Upper lobe of left lung (tissue), 6 donors: ENCODE data around the gene CALM3. TPM values are rescaled to one million over a fixed set of nuclear protein-coding genes. Genes with fewer than 3 reads are reported as not detected.

Source experiments
- ATAC-seq, 2 donors: fragments of 200-7000 bp; cut with Tn5 transposase; one replicate each; pipeline ENCODE4 v1.9.1; 2022; ENCODE audit warnings: mild to moderate bottlenecking in 2 of 2, moderate library complexity in 2 of 2; ENCODE audit not compliant: low FRiP score in 2 of 2
- DNase-seq, 2 donors: peaks; one replicate each; pipeline ENCODE4 v3.0.0-alpha.2; 2019 to 2020
- H3K27ac ChIP-seq, 4 donors: fragments of 200-600 bp; sonication (generic); one replicate each; pipeline ENCODE4 v1.5.1; 2016 to 2019
- H3K27me3 ChIP-seq, 4 donors: fragments of 200-600 bp; sonication (generic); one replicate each; pipeline ENCODE4 v1.5.1; 2017 to 2019
- H3K36me3 ChIP-seq, 4 donors: fragments of 200-600 bp; sonication (generic); one replicate each; pipeline ENCODE4 v1.5.1; 2016 to 2019
- H3K4me1 ChIP-seq, 4 donors: fragments of 200-600 bp; sonication (generic); one replicate each; pipeline ENCODE4 v1.5.1; 2018 to 2019
- H3K4me3 ChIP-seq, 4 donors: fragments of 200-600 bp; sonication (generic); one replicate each; pipeline ENCODE4 v1.5.1; 2017 to 2019; ENCODE audit warnings: mild to moderate bottlenecking in 2 of 4, moderate library complexity in 1 of 4
- H3K9me3 ChIP-seq, 4 donors: fragments of 200-600 bp; sonication (generic); one replicate each; pipeline ENCODE4 v1.5.1; 2018 to 2019
- EP300 ChIP-seq, 4 donors: sonication (generic); formaldehyde crosslinking; IDR thresholded peaks; one replicate each; pipeline ENCODE4 v1.5.1; 2017; ENCODE audit warnings: antibody characterized with exemption in 4 of 4, control low read depth in 2 of 4
- POLR2A ChIP-seq, 4 donors: fragments of 450-650 bp; IDR thresholded peaks; one replicate each; pipeline ENCODE4 v1.5.1; 2016 to 2017; ENCODE audit warnings: antibody characterized with exemption in 4 of 4, mild to moderate bottlenecking in 2 of 4
- POLR2AphosphoS5 ChIP-seq, 2 donors: sonication (generic); formaldehyde crosslinking; IDR thresholded peaks; one replicate each; pipeline ENCODE4 v1.5.1; 2017; ENCODE audit warnings: antibody characterized with exemption in 2 of 2
- WGBS, 2 donors: methylation state at CpG; one replicate each; pipeline ENCODE4 v1.1.5; 2017 to 2018; 5-methylcytosine and 5-hydroxymethylcytosine counted together
- total RNA-seq, 6 donors: library from RNA; depleted of rRNA in 4 of 6; stranded (reverse); fragments of >200 nt in 4 of 6; gene quantifications; one replicate each; pipeline versions ENCODE4 v1.1.0 to v1.2.1, GENCODE V29; 2016 to 2021
- TF ChIP-seq, protein P1 (sequence below), 6 experiments: fragments of 450-650 bp in 4 of 6; fragments of 200-600 bp in 2 of 6; sonication (generic) in 2 of 6; IDR thresholded peaks; one replicate each; pipeline ENCODE4 v1.5.1; 2016 to 2019; ENCODE audit warnings: antibody characterized with exemption in 6 of 6
- donor health status: DM: no; HTN: no; CAD: no; lungs with moderate emphysema.
- donor health status: DM: no; HTN: yes; CAD: no; lungs with severe emphysema.

The CALM3 gene
- total RNA-seq, 6 donors from 2014 or later: 74.4 to 176 (median 123) TPM

GRCh38 chr19:46631481-46631880 lies 30.4 kb downstream of the CALM3 start:
- no peaks in the 10 kb centered on the region for H3K36me3 ChIP-seq
- peak in 1 of 2 donors; percentile 67 for ATAC-seq
- TF ChIP-seq, protein P1, sequence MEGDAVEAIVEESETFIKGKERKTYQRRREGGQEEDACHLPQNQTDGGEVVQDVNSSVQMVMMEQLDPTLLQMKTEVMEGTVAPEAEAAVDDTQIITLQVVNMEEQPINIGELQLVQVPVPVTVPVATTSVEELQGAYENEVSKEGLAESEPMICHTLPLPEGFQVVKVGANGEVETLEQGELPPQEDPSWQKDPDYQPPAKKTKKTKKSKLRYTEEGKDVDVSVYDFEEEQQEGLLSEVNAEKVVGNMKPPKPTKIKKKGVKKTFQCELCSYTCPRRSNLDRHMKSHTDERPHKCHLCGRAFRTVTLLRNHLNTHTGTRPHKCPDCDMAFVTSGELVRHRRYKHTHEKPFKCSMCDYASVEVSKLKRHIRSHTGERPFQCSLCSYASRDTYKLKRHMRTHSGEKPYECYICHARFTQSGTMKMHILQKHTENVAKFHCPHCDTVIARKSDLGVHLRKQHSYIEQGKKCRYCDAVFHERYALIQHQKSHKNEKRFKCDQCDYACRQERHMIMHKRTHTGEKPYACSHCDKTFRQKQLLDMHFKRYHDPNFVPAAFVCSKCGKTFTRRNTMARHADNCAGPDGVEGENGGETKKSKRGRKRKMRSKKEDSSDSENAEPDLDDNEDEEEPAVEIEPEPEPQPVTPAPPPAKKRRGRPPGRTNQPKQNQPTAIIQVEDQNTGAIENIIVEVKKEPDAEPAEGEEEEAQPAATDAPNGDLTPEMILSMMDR (IDR thresholded peaks at IDR 0.05): no peak
- TF ChIP-seq EP300 (IDR thresholded peaks at IDR 0.05): no peak
- TF ChIP-seq POLR2AphosphoS5 (IDR thresholded peaks at IDR 0.05): no peak
- TF ChIP-seq POLR2A (IDR thresholded peaks at IDR 0.05): no peak
- H3K4me3 ChIP-seq: no peak overlapping the region
- no peak overlapping the region for H3K27ac ChIP-seq
- 54 to 74% methylated on average over 6 of the region's 6 CpGs for WGBS, 2 donors
- peaks cover 22 to 29% (median 25%) of the 10 kb centered on the region in 4 donors for H3K4me1 ChIP-seq
- DNase-seq: no peak
- H3K9me3 ChIP-seq: no peaks in the 10 kb centered on the region
- peaks cover 0 to 5% (median 0%) of the 10 kb centered on the region in 4 donors for H3K27me3 ChIP-seq

DNA sequence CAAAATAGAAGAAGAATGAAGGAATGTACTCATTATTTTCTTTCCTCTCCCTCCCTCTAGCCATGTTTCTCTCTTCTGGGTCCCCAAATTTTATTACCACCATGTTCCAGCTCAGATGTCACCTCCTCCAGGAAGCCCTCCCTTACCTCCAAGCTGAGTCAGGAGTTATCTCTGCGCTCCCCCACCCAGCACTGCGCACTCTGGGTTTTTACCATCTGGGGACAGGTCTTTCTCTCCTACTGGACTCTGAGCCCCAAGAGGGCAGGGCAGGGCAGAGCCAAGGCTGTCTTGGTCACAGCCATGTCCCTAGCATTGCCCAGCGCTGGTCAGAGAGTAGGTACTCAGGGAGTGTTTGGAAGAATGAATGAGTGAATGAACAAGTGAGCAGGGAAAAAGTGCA lies 32.0 kb downstream of the CALM3 start:
- Histone ChIP-seq H3K36me3 (no peaks in the 10 kb centered on the region), H3K4me1 (peaks cover 19 to 28% (median 21%) of the 10 kb centered on the region in 4 donors), H3K9me3 (no peaks in the 10 kb centered on the region), H3K27ac (peak overlapping the region in 1 of 4 donors; percentile 9), H3K27me3 (peaks cover 0 to 5% (median 0%) of the 10 kb centered on the region in 4 donors), H3K4me3 (no peak overlapping the region)
- WGBS, 2 donors: 89 to 93% methylated on average over 3 of the region's 3 CpGs
- DNase-seq: no peak
- TF ChIP-seq, protein P1 (IDR thresholded peaks at IDR 0.05): no peak
- TF ChIP-seq POLR2A (IDR thresholded peaks at IDR 0.05): no peak
- TF ChIP-seq POLR2AphosphoS5 (IDR thresholded peaks at IDR 0.05): no peak
- TF ChIP-seq EP300 (IDR thresholded peaks at IDR 0.05): no peak
- no peak for ATAC-seq

DNA sequence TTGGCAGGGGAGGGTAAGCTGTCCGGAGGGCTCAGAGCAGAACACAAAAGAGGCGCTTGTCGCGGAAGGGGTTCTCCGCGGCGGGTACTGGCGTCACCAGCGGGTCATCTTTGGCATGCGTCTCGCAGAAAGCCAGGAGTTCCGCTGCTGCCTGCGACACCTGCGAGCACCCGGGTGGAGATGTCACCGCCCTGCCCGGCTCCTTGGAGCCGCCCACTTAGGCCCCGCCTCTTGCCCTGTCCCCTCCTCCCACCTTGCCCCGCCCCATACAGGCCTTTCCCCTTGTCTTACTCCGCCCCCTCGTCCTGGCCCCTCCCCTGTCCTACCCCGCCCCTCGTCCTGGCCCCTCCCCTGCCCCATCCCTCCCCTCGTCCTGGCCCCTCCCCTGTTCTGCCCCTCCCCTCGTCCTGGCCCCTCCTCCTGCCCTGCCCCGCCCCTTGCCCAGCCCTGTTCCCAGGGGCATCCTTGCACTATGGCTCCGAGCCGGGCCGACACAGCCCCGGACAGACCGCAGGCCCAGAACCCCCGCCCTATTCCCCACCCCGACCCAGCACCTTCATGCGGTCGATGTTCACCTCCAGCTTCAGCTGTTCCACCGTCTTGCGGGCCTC lies 33.0 kb downstream of the CALM3 start:
- H3K27ac ChIP-seq: peak overlapping the region in 2 of 4 donors; percentile 8 to 9

GRCh38 chr19:46634656-46635218 lies 33.6 kb downstream of the CALM3 start:
- Histone ChIP-seq H3K27me3 (peaks cover 0 to 11% (median 0%) of the 10 kb centered on the region in 4 donors), H3K36me3 (no peaks in the 10 kb centered on the region), H3K4me1 (peaks cover 32 to 44% (median 37%) of the 10 kb centered on the region in 4 donors), H3K9me3 (no peaks in the 10 kb centered on the region), H3K27ac (no peak overlapping the region), H3K4me3 (peak overlapping the region in 3 of 4 donors; percentile 20 to 30 (median 29))
- 8 to 14% methylated on average over 13 to 23 of the region's 23 CpGs for WGBS, 2 donors
- no peak for TF ChIP-seq EP300 (IDR thresholded peaks at IDR 0.05)
- no peak for TF ChIP-seq POLR2AphosphoS5 (IDR thresholded peaks at IDR 0.05)
- TF ChIP-seq, protein P1 (IDR thresholded peaks at IDR 0.05): no peak
- TF ChIP-seq POLR2A (IDR thresholded peaks at IDR 0.05): no peak
- DNase-seq (peak in 1 of 2 donors; percentile 74), ATAC-seq (no peak)

More for the DNA sequence above, 33.0 kb downstream of the CALM3 start:
- Histone ChIP-seq H3K36me3 (no peaks in the 10 kb centered on the region), H3K4me1 (peaks cover 28 to 38% (median 31%) of the 10 kb centered on the region in 4 donors), H3K9me3 (no peaks in the 10 kb centered on the region), H3K27me3 (peaks cover 0 to 5% (median 0%) of the 10 kb centered on the region in 4 donors), H3K4me3 (peak overlapping the region in 3 of 4 donors; percentile 20 to 30 (median 29))
- TF ChIP-seq POLR2AphosphoS5 (IDR thresholded peaks at IDR 0.05) (no peak), EP300 (IDR thresholded peaks at IDR 0.05) (no peak), POLR2A (IDR thresholded peaks at IDR 0.05) (no peak)
- TF ChIP-seq, protein P1 (IDR thresholded peaks at IDR 0.05): no peak
- peak; percentile 92 to 94 for DNase-seq
- peak; percentile 68 to 92 for ATAC-seq
- WGBS, 2 donors: 0 to 12% methylated on average over 1 to 27 of the region's 38 CpGs
